Measurements from ENCODE around the gene TBX21.

DNA sequence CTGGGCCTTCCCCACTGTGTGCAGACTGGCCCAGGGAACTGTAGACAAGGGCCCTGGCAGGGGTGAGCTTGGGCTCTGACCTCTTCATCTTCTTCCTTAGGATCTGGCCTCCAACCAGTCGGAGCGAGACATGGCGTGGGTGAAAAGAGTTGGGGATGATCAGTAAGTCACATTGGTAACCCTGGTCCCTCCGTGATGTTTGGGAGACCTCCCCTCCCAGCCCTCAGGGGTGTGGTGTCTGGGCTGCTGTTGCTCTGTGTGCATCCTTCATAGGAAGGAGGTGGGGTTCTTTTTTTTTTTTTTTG, 33.5 kb upstream of the TBX21 start:
- TF ChIP-seq, protein P1, sequence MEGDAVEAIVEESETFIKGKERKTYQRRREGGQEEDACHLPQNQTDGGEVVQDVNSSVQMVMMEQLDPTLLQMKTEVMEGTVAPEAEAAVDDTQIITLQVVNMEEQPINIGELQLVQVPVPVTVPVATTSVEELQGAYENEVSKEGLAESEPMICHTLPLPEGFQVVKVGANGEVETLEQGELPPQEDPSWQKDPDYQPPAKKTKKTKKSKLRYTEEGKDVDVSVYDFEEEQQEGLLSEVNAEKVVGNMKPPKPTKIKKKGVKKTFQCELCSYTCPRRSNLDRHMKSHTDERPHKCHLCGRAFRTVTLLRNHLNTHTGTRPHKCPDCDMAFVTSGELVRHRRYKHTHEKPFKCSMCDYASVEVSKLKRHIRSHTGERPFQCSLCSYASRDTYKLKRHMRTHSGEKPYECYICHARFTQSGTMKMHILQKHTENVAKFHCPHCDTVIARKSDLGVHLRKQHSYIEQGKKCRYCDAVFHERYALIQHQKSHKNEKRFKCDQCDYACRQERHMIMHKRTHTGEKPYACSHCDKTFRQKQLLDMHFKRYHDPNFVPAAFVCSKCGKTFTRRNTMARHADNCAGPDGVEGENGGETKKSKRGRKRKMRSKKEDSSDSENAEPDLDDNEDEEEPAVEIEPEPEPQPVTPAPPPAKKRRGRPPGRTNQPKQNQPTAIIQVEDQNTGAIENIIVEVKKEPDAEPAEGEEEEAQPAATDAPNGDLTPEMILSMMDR (IDR thresholded peaks at IDR 0.05; ENCODE audit: low read length) = no peak
- TF ChIP-seq EZH2 (optimal IDR thresholded peaks at IDR 0.05; ENCODE audit: low read depth, low read length) = no peak
- TF ChIP-seq EZH2phosphoT487 (IDR thresholded peaks at IDR 0.05; ENCODE audit: low read length) = no peak
